HepG2 (cell line): Measurements from ENCODE around the gene GABBR2. TPM values are rescaled to one million over a fixed set of nuclear protein-coding genes. Genes with fewer than 3 reads are reported as not detected.

Source experiments
- BORCS8-MEF2B ChIP-seq: sonication (generic); formaldehyde crosslinking; IDR thresholded peaks from 2 replicates; pipeline ENCODE4 v1.8.0; 2022; ENCODE audit warnings: mild to moderate bottlenecking, missing genetic modification reagents
- EEA1 ChIP-seq: sonication (generic); formaldehyde crosslinking; IDR thresholded peaks from 2 replicates; pipeline ENCODE4 v1.5.1; 2020; ENCODE audit warnings: mild to moderate bottlenecking, missing genetic modification reagents, borderline replicate concordance
- NFIB ChIP-seq: sonication (generic); formaldehyde crosslinking; IDR thresholded peaks from 2 replicates; pipeline ENCODE4 v1.9.0; 2021; ENCODE audit warnings: missing genetic modification reagents, mild to moderate bottlenecking, borderline replicate concordance
- PAWR ChIP-seq: sonication (generic); formaldehyde crosslinking; IDR thresholded peaks from 2 replicates; pipeline ENCODE4 v1.4.0; 2020; ENCODE audit warnings: missing genetic modification reagents, mild to moderate bottlenecking, borderline replicate concordance
- PAX8 ChIP-seq: sonication (generic); formaldehyde crosslinking; IDR thresholded peaks from 2 replicates; pipeline ENCODE4 v1.8.0; 2022; ENCODE audit warnings: mild to moderate bottlenecking, missing genetic modification reagents, borderline replicate concordance
- RAD21 ChIP-seq: fragments of 450-650 bp; formaldehyde crosslinking; IDR thresholded peaks from 2 replicates; pipeline ENCODE4 v1.5.0; 2020; ENCODE audit warnings: mild to moderate bottlenecking
- ZBTB21 ChIP-seq: sonication (generic); formaldehyde crosslinking; IDR thresholded peaks from 2 replicates; pipeline ENCODE4 v1.4.0; 2020; ENCODE audit warnings: missing genetic modification reagents
- polyA plus RNA-seq, 8 experiments: library from polyadenylated mRNA; depleted of rRNA in 3 of 8; stranded (reverse) in 7 of 8; unstranded in 1 of 8; fragments of >200 nt; fragmentation: Illumina TruSeq in 4 of 8; extraction: Trizol in 4 of 8; gene quantifications; 2 replicates each; pipeline versions ENCODE4 v1.2.1 to v1.2.3, GENCODE V29; 2011 to 2016; ENCODE audit warnings: low read depth in 4 of 8, missing spikeins in 1 of 8, mixed read lengths in 1 of 8; ENCODE audit not compliant: insufficient read depth in 1 of 8
- total RNA-seq, 5 experiments: library from RNA; depleted of rRNA; stranded (reverse); fragments of >200 nt; fragmentation: Illumina TruSeq; extraction: Trizol; gene quantifications; 2 replicates each; pipeline ENCODE4 v1.2.3, GENCODE V29; 2016; ENCODE audit warnings: low read depth in 1 of 5
- TF ChIP-seq, protein P1 (sequence below): sonication (generic); formaldehyde crosslinking; IDR thresholded peaks from 2 replicates; pipeline ENCODE4 v1.4.0; 2020; ENCODE audit warnings: missing genetic modification reagents, borderline replicate concordance
- TF ChIP-seq, protein P2 (sequence below): IDR thresholded peaks from 2 replicates; pipeline ENCODE4 v1.6.1; 2016
- TF ChIP-seq, protein P3 (sequence below): sonication (generic); formaldehyde crosslinking; IDR thresholded peaks from 2 replicates; pipeline ENCODE4 v1.4.0; 2020; ENCODE audit warnings: missing genetic modification reagents

The GABBR2 gene
- total and polyA plus RNA-seq, 2 of the 13 experiments (the other 11 are each of a cell fraction or from before 2014, with no cell fraction given): 0.02 TPM; not detected in 1

DNA sequence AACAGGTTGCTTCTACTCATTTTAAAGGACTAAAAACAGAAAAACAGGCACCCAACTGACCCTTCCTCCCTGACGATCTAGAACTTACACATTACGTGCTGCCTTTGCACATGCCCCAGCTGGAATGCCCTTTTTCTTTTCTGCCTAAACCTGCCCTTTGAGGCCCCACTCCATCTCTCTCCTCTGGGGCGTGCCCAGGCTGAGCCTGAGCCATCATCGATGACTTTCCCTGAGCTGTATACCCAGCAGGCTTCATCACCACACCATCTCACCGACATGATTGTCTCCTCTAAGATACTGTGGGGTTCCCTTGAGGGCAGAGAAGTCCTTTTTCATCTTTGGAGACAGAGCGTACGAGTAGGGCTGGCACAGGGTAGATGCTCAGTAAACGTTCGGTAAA lies 24.1 kb upstream of the GABBR2 start (continued):
- TF ChIP-seq, protein P1, sequence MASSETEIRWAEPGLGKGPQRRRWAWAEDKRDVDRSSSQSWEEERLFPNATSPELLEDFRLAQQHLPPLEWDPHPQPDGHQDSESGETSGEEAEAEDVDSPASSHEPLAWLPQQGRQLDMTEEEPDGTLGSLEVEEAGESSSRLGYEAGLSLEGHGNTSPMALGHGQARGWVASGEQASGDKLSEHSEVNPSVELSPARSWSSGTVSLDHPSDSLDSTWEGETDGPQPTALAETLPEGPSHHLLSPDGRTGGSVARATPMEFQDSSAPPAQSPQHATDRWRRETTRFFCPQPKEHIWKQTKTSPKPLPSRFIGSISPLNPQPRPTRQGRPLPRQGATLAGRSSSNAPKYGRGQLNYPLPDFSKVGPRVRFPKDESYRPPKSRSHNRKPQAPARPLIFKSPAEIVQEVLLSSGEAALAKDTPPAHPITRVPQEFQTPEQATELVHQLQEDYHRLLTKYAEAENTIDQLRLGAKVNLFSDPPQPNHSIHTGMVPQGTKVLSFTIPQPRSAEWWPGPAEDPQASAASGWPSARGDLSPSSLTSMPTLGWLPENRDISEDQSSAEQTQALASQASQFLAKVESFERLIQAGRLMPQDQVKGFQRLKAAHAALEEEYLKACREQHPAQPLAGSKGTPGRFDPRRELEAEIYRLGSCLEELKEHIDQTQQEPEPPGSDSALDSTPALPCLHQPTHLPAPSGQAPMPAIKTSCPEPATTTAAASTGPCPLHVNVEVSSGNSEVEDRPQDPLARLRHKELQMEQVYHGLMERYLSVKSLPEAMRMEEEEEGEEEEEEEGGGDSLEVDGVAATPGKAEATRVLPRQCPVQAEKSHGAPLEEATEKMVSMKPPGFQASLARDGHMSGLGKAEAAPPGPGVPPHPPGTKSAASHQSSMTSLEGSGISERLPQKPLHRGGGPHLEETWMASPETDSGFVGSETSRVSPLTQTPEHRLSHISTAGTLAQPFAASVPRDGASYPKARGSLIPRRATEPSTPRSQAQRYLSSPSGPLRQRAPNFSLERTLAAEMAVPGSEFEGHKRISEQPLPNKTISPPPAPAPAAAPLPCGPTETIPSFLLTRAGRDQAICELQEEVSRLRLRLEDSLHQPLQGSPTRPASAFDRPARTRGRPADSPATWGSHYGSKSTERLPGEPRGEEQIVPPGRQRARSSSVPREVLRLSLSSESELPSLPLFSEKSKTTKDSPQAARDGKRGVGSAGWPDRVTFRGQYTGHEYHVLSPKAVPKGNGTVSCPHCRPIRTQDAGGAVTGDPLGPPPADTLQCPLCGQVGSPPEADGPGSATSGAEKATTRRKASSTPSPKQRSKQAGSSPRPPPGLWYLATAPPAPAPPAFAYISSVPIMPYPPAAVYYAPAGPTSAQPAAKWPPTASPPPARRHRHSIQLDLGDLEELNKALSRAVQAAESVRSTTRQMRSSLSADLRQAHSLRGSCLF (CRISPR knock-in tag): no peak
- TF ChIP-seq NFIB (CRISPR knock-in tag) (no peak), PAWR (CRISPR knock-in tag) (no peak), ZBTB21 (no peak), RAD21 (CRISPR knock-in tag) (no peak), BORCS8-MEF2B (CRISPR knock-in tag) (no peak), PAX8 (CRISPR knock-in tag) (no peak), EEA1 (no peak)
- TF ChIP-seq, protein P2, sequence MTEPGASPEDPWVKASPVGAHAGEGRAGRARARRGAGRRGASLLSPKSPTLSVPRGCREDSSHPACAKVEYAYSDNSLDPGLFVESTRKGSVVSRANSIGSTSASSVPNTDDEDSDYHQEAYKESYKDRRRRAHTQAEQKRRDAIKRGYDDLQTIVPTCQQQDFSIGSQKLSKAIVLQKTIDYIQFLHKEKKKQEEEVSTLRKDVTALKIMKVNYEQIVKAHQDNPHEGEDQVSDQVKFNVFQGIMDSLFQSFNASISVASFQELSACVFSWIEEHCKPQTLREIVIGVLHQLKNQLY (CRISPR knock-in tag): no peak
- TF ChIP-seq, protein P3, sequence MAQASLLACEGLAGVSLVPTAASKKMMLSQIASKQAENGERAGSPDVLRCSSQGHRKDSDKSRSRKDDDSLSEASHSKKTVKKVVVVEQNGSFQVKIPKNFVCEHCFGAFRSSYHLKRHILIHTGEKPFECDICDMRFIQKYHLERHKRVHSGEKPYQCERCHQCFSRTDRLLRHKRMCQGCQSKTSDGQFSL (CRISPR knock-in tag): no peak
- TF ChIP-seq, all 625 proteins: peak for 0
